Loucy (cell line): Measurements from ENCODE around the gene SLC4A5.

Experiments used
- H2AFZ ChIP-seq: fragments of 200-600 bp; sonication (generic); 2 replicates; pipeline ENCODE4 v1.6.0; 2016; ENCODE audit warnings: antibody characterized with exemption, mild to moderate bottlenecking, low read length, moderate library complexity
- H3F3A ChIP-seq: fragments of 200-600 bp; 2 replicates; pipeline ENCODE4 v1.6.0; 2016; ENCODE audit warnings: antibody characterized with exemption, low read depth, mild to moderate bottlenecking
- H3K27me3 ChIP-seq: fragments of 200-600 bp; sonication (generic); 2 replicates; pipeline ENCODE4 v1.6.1; 2014; ENCODE audit warnings: low read length, mild to moderate bottlenecking; ENCODE audit not compliant: insufficient read depth, poor library complexity, severe bottlenecking
- H3K36me3 ChIP-seq: fragments of 200-600 bp; sonication (generic); 2 replicates; pipeline ENCODE4 v1.6.1; 2016; ENCODE audit warnings: low read length; ENCODE audit not compliant: insufficient read depth
- H3K4me1 ChIP-seq: fragments of 200-600 bp; sonication (generic); 2 replicates; pipeline ENCODE4 v1.5.1; 2014; ENCODE audit warnings: low read length, mild to moderate bottlenecking; ENCODE audit not compliant: insufficient read depth, poor library complexity, severe bottlenecking
- H3K4me2 ChIP-seq: fragments of 200-600 bp; sonication (generic); 2 replicates; pipeline ENCODE4 v1.6.0; 2014; ENCODE audit warnings: antibody characterized with exemption, low read length, low read depth, mild to moderate bottlenecking; ENCODE audit not compliant: poor library complexity, severe bottlenecking
- H3K4me3 ChIP-seq: fragments of 200-600 bp; sonication (generic); 2 replicates; pipeline ENCODE4 v1.5.1; 2014; ENCODE audit warnings: low read length, mild to moderate bottlenecking, mixed read lengths; ENCODE audit not compliant: poor library complexity, severe bottlenecking
- H3K79me2 ChIP-seq: fragments of 200-600 bp; sonication (generic); 2 replicates; pipeline ENCODE4 v1.6.1; 2014; ENCODE audit warnings: low read length; ENCODE audit not compliant: insufficient read depth
- H3K9ac ChIP-seq: fragments of 200-600 bp; sonication (generic); 2 replicates; pipeline ENCODE4 v1.6.0; 2014; ENCODE audit warnings: mild to moderate bottlenecking, low read depth, low read length, moderate library complexity; ENCODE audit not compliant: poor library complexity, severe bottlenecking
- H3K9me2 ChIP-seq: fragments of 200-600 bp; sonication (generic); replicated peaks from 2 replicates; pipeline ENCODE4 v1.6.1; 2016; ENCODE audit warnings: low read depth, low read length, mixed read lengths
- H3K9me3 ChIP-seq: fragments of 200-600 bp; sonication (generic); 2 replicates; pipeline ENCODE4 v1.6.1; 2014; ENCODE audit warnings: mild to moderate bottlenecking, antibody characterized with exemption, low read length, low read depth; ENCODE audit not compliant: insufficient read depth
- H4K20me1 ChIP-seq: fragments of 200-600 bp; sonication (generic); 2 replicates; pipeline ENCODE4 v1.6.0; 2014; ENCODE audit warnings: antibody characterized with exemption, low read length, mild to moderate bottlenecking; ENCODE audit not compliant: insufficient read depth, poor library complexity, severe bottlenecking
- EZH2phosphoT487 ChIP-seq: fragments of 200-600 bp; IDR thresholded peaks from 2 replicates; pipeline ENCODE4 v1.6.1; 2018; ENCODE audit warnings: antibody characterized with exemption, mild to moderate bottlenecking, moderate library complexity, borderline replicate concordance
- TF ChIP-seq, protein P1 (sequence below): fragments of 200-600 bp; sonication (generic); conservative IDR thresholded peaks from 2 replicates; pipeline ENCODE4 v1.5.1; 2014; ENCODE audit warnings: mild to moderate bottlenecking, antibody characterized with exemption, low read length

Gene SLC4A5

DNA sequence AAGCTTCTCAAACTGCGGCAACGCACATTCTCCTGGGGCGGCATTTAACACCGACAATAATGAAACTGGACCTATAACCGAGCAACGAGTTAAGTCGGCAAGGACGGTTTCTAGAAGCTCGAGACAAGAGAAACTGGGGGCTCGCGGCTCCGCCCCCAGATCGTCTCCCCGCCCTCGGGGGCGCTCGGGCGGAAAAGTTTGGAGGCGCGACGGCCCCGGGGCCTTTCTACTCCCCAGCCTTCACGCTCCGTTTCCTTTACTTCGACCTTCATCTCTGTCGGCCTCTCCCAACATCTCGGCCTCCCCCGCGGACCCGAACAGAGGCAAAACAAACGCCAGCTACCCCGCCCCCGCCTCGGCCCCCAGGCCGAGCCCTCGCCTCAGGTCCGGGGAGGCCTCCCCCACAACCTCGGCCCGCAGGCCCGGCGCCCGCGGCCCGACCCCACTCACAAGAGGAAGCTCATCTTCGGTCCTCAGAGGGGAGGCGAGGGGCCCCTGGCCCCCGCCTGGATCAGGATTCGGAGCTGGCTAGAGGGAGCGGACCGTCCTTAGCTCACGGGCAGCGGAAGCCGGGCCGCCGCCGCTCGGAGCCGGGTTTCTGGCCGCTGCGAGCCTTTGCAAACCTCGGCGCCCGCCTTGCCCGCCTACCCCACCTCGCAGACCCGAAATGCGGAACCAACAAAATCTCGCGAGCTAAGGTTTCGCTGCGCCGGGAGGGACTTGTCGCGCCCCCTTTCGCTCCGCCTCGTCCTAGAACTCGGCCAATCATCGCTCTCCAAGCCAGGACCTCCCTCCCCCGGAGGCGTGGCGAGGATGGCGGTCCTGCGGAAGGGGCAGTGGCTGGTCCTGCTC is 164.8 kb downstream of the SLC4A5 start, which contains the start of gene MOB1A:
TSS of gene MOB1A (minus strand) at position 669 of the 852 bp plus-strand sequence. CDS start at position 464, 205 bp downstream.
- Histone ChIP-seq H3K4me2 (peak within 1 kb of the TSS; percentile 92), H3K27me3 (no peaks in the 10 kb centered on the region), H3K9ac (peak within 1 kb of the TSS; percentile 89), H3K9me3 (0 out of 2 replicates have a peak, but pooled peaks cover 6% of the 10 kb centered on the region), H2AFZ (peak within 1 kb of the TSS; percentile 71; the same call in 1 of the 2 replicates), H3K79me2 (peaks cover 51% of the 10 kb centered on the region), H3K4me3 (peak within 1 kb of the TSS; percentile 92), H4K20me1 (peaks cover 43% of the 10 kb centered on the region), H3K4me1 (peaks cover 27% of the 10 kb centered on the region), H3K36me3 (no peaks in the 10 kb centered on the region), H3F3A (no peaks in the 10 kb centered on the region), H3K9me2 (no peaks in the 10 kb centered on the region)
- TF ChIP-seq EZH2phosphoT487 = no peak
- TF ChIP-seq, protein P1, sequence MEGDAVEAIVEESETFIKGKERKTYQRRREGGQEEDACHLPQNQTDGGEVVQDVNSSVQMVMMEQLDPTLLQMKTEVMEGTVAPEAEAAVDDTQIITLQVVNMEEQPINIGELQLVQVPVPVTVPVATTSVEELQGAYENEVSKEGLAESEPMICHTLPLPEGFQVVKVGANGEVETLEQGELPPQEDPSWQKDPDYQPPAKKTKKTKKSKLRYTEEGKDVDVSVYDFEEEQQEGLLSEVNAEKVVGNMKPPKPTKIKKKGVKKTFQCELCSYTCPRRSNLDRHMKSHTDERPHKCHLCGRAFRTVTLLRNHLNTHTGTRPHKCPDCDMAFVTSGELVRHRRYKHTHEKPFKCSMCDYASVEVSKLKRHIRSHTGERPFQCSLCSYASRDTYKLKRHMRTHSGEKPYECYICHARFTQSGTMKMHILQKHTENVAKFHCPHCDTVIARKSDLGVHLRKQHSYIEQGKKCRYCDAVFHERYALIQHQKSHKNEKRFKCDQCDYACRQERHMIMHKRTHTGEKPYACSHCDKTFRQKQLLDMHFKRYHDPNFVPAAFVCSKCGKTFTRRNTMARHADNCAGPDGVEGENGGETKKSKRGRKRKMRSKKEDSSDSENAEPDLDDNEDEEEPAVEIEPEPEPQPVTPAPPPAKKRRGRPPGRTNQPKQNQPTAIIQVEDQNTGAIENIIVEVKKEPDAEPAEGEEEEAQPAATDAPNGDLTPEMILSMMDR = no peak

DNA sequence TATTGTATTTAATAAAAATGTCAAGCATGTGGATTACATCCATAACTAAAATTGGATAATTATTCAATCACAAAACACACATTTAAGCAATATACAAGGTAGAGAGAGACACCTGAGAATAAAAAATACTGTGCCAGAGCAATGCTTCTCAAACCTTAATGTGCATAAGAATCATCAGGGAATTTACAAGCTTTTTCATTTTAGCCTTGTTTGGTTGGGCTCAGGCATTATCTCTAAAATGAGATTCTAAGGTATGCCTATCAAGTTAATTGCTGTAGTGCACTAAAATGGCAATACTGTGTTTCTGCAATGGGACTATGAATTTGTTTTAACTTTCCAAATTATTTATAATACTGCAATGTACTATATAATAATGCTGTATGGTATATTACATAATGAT is 165.5 kb downstream of the SLC4A5 start:
- H3F3A ChIP-seq = no peaks in the 10 kb centered on the region
- peak overlapping the region; percentile 71; the same call in 1 of the 2 replicates for H2AFZ ChIP-seq
- H3K4me1 ChIP-seq = peaks cover 27% of the 10 kb centered on the region
- no peaks in the 10 kb centered on the region for H3K9me2 ChIP-seq
- peaks cover 48% of the 10 kb centered on the region for H4K20me1 ChIP-seq
- H3K27me3 ChIP-seq = no peaks in the 10 kb centered on the region
- peaks cover 59% of the 10 kb centered on the region for H3K79me2 ChIP-seq
- no peak for TF ChIP-seq EZH2phosphoT487
- TF ChIP-seq, protein P1 = no peak
- H3K9ac ChIP-seq = peak overlapping the region; percentile 89
- no peaks in the 10 kb centered on the region; the same call in 1 of the 2 replicates for H3K36me3 ChIP-seq
- H3K9me3 ChIP-seq = 0 out of 2 replicates have a peak, but pooled peaks cover 6% of the 10 kb centered on the region
- H3K4me2 ChIP-seq = peak overlapping the region; percentile 92
- peak overlapping the region; percentile 92 for H3K4me3 ChIP-seq

DNA sequence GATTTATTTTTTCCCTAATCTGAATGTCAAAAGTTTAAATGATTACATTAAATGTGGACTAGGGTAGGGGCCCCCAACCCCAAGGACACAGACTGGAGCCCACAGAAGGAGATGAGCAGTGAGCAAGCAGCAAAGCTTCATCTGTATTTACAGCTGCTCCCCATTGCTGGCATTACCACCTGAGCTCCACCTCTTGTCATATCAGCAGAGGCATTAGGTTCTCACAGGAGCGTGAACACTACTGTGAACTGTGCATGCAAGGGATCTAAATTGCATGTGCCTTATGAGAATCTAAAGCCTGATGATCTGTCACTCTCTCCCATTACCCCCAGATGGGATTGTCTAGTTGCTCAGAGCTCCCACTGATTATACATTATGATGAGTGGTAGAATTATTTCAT is 168.3 kb downstream of the SLC4A5 start:
- H3K4me2 ChIP-seq = peak overlapping the region; percentile 92
- H3K36me3 ChIP-seq = peaks cover 24% of the 10 kb centered on the region; the same call in 1 of the 2 replicates
- peaks cover 66% of the 10 kb centered on the region for H4K20me1 ChIP-seq

More for the DNA sequence above, 168.3 kb downstream of the SLC4A5 start:
- peak overlapping the region; percentile 92 for H3K4me3 ChIP-seq
- H3K4me1 ChIP-seq = peaks cover 35% of the 10 kb centered on the region
- H3K79me2 ChIP-seq = peaks cover 82% of the 10 kb centered on the region
- 0 out of 2 replicates have a peak, but pooled peaks cover 6% of the 10 kb centered on the region for H3K9me3 ChIP-seq
- no peak overlapping the region for H3K9ac ChIP-seq
- no peaks in the 10 kb centered on the region for H3K27me3 ChIP-seq
- TF ChIP-seq EZH2phosphoT487 = no peak
- TF ChIP-seq, protein P1 = no peak
- no peak overlapping the region for H2AFZ ChIP-seq
- no peaks in the 10 kb centered on the region for H3F3A ChIP-seq
- no peaks in the 10 kb centered on the region for H3K9me2 ChIP-seq
